Measurements from ENCODE around the gene DNAJC18.

GRCh38 chr5:139457241-139457640, 17.9 kb upstream of the DNAJC18 start:
- TF ChIP-seq CTCF (IDR thresholded peaks at IDR 0.05) (no peak), POLR2A (IDR thresholded peaks at IDR 0.05) (no peak)
